Caco-2 (cell line): ENCODE results near the gene VWA3A. TPM values are rescaled to one million over a fixed set of nuclear protein-coding genes. Genes with fewer than 3 reads are reported as not detected.

ENCODE experiments used
- BruUV-seq: library from RNA; stranded (reverse); fragments of 400-500 nt; replicated peaks from 2 replicates; lab custom pipeline; 2021; lab: Mats Ljungman, UMichigan
- CTCF ChIA-PET: fragments of 300-600 bp; sonication (Branson Sonifier 250); formaldehyde crosslinking; loops from one replicate; lab custom pipeline; 2022; ENCODE audit warnings: antibody characterized with exemption; lab: Charles Lee
- POLR2A ChIA-PET: fragments of 300-600 bp; sonication (Branson Sonifier 250); formaldehyde crosslinking; loops from one replicate; lab custom pipeline; 2022; ENCODE audit warnings: antibody characterized with exemption; lab: Charles Lee
- DNase-seq, 2 experiments: peaks; one replicate each; pipeline versions ENCODE4 v3.0.0 to v3.0.0-alpha.2; 2020 to 2022
- H3K27me3 ChIP-seq: replicated peaks from 2 replicates; pipeline ENCODE4 v1.6.0; 2011; ENCODE audit warnings: low read length; ENCODE audit not compliant: control insufficient read depth, insufficient read depth
- H3K36me3 ChIP-seq: 2 replicates; pipeline ENCODE4 v1.5.1; 2011; ENCODE audit warnings: low read length; ENCODE audit not compliant: control insufficient read depth, insufficient read depth
- H3K4me1 ChIP-seq: fragments of 250-450 bp; sonication (Bioruptor Pico); 2 replicates; pipeline ENCODE4 v1.5.1; 2020; ENCODE audit warnings: mild to moderate bottlenecking
- H3K4me3 ChIP-seq: 2 replicates; pipeline ENCODE4 v1.5.1; 2011; ENCODE audit warnings: low read depth, mild to moderate bottlenecking, control low read depth, low read length
- H3K9me3 ChIP-seq: fragments of 250-450 bp; sonication (Bioruptor Pico); 2 replicates; pipeline ENCODE4 v1.5.1; 2020; ENCODE audit warnings: mild to moderate bottlenecking, moderate library complexity
- H3K27ac Mint-ChIP-seq: one replicate; pipeline ENCODE4 v1.8.0; 2022; ENCODE audit warnings: mixed read lengths; ENCODE audit not compliant: unreplicated experiment
- H3K27me3 Mint-ChIP-seq: one replicate; pipeline ENCODE4 v1.8.0; 2022; ENCODE audit warnings: mixed read lengths; ENCODE audit not compliant: insufficient read depth, unreplicated experiment
- H3K36me3 Mint-ChIP-seq: one replicate; pipeline ENCODE4 v1.8.0; 2022; ENCODE audit warnings: mild to moderate bottlenecking, mixed read lengths; ENCODE audit not compliant: insufficient read depth, unreplicated experiment
- H3K4me1 Mint-ChIP-seq: one replicate; pipeline ENCODE4 v1.8.0; 2022; ENCODE audit warnings: low read depth, mixed read lengths; ENCODE audit not compliant: unreplicated experiment
- H3K4me3 Mint-ChIP-seq: one replicate; pipeline ENCODE4 v1.8.0; 2022; ENCODE audit warnings: mild to moderate bottlenecking, moderate library complexity, mixed read lengths; ENCODE audit not compliant: unreplicated experiment
- H3K9me3 Mint-ChIP-seq: one replicate; pipeline ENCODE4 v1.8.0; 2022; ENCODE audit warnings: mixed read lengths; ENCODE audit not compliant: unreplicated experiment
- intact Hi-C: fragments of 100-400 bp; cut with micrococcal nuclease; formaldehyde crosslinking; loops from one replicate; pipeline ENCODE4 v1.10.0; 2022; ENCODE audit not compliant: unreplicated experiment
- total RNA-seq: library from RNA; stranded (reverse); gene quantifications from 2 replicates; pipeline ENCODE4 v1.2.3, GENCODE V29; 2022
- TF ChIP-seq, protein P1 (sequence below), 2 experiments: fragments of 200-600 bp in 1 of 2; IDR thresholded peaks; 1 replicate in 1 of 2; 2 replicates in 1 of 2; pipeline versions ENCODE4 v1.5.1 to v1.8.0; 2011 to 2022; ENCODE audit warnings: antibody characterized with exemption in 1 of 2, control low read depth in 1 of 2, inconsistent platforms in 1 of 2, low read depth in 1 of 2, low read length in 1 of 2, mild to moderate bottlenecking in 1 of 2, moderate library complexity in 1 of 2; ENCODE audit not compliant: insufficient read depth in 1 of 2, severe bottlenecking in 1 of 2, unreplicated experiment in 1 of 2

Gene VWA3A
- total RNA-seq, 1 experiment from 2014 or later: not detected

DNA sequence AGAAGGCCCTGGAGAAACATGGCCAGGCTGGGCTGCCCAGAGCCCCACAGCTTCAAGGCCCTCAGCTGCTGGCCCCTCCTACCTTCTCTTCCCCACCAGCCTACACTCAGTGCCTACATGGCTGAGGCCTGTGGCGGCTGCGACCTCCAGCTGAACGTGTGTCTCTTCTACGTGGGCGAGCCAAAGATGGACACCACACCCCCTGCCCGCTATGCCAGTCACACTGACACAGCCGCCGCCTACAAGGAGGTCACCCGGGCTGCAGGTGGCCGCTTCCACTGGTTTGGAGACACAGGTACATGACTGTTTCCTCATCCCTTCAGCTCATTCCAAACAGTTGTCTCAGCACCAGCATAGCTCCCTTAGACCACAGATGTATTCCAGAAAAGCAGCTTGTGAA, 40.5 kb downstream of the VWA3A start:
- no peak for DNase-seq
- H3K36me3 Mint-ChIP-seq: no peaks in the 10 kb centered on the region
- Histone ChIP-seq H3K36me3 (no peaks in the 10 kb centered on the region), H3K27me3 (no peaks in the 10 kb centered on the region; the same call in 1 of the 2 replicates), H3K9me3 (no peaks in the 10 kb centered on the region), H3K4me1 (no peaks in the 10 kb centered on the region), H3K4me3 (no peak overlapping the region)
- H3K4me1 Mint-ChIP-seq: no peaks in the 10 kb centered on the region
- intact Hi-C loops: no loop called here
- TF ChIP-seq, protein P1, sequence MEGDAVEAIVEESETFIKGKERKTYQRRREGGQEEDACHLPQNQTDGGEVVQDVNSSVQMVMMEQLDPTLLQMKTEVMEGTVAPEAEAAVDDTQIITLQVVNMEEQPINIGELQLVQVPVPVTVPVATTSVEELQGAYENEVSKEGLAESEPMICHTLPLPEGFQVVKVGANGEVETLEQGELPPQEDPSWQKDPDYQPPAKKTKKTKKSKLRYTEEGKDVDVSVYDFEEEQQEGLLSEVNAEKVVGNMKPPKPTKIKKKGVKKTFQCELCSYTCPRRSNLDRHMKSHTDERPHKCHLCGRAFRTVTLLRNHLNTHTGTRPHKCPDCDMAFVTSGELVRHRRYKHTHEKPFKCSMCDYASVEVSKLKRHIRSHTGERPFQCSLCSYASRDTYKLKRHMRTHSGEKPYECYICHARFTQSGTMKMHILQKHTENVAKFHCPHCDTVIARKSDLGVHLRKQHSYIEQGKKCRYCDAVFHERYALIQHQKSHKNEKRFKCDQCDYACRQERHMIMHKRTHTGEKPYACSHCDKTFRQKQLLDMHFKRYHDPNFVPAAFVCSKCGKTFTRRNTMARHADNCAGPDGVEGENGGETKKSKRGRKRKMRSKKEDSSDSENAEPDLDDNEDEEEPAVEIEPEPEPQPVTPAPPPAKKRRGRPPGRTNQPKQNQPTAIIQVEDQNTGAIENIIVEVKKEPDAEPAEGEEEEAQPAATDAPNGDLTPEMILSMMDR (IDR thresholded peaks at IDR 0.05; ENCODE audit: insufficient read depth in 1 of 2, low read depth in 1 of 2, low read length in 1 of 2, severe bottlenecking in 1 of 2, unreplicated experiment in 1 of 2): no peak
- no peak overlapping the region for H3K4me3 Mint-ChIP-seq
- no peak overlapping the region for H3K27ac Mint-ChIP-seq
- no TSS peak for BruUV-seq
- CTCF ChIA-PET: interaction anchor here (0.5 to 0.7 kb wide), 2 partner anchors 51 to 331 kb away, joined by 4 to 5 read pairs; no protein-coding TSS in a partner anchor
- POLR2A ChIA-PET: interaction anchor here (0.7 kb wide), 1 partner anchor 57 kb away, joined by 3 read pairs; no protein-coding TSS in a partner anchor
- no peaks in the 10 kb centered on the region for H3K9me3 Mint-ChIP-seq
- peaks cover 8% of the 10 kb centered on the region for H3K27me3 Mint-ChIP-seq

DNA sequence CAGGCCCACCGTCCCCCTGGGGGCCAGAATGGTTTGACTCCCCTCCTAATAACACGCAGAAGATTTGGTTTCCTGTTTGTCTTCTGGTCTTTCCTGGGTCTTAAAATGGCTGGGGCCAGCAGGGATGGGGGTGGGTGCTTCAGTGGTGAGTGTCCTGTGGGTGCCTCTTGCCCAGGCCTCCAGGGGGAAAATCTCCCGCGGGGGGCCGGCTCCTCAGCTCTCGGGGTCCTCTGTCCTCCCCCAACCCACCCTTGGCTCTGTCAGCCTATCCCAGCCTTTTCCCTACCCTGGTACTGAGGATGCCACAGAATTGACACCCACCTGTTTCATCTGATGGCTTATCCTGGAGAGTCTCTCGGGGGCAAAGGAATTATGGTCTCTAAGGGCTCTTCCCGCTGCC, 46.1 kb downstream of the VWA3A start:
- H3K4me3 ChIP-seq: no peak overlapping the region
- Mint-ChIP-seq H3K4me3 (no peak overlapping the region), H3K27ac (no peak overlapping the region), H3K27me3 (peaks cover 4% of the 10 kb centered on the region), H3K4me1 (no peaks in the 10 kb centered on the region), H3K36me3 (no peaks in the 10 kb centered on the region), H3K9me3 (no peaks in the 10 kb centered on the region)
- no peaks in the 10 kb centered on the region; the same call in 1 of the 2 replicates for H3K27me3 ChIP-seq
- H3K9me3 ChIP-seq: no peaks in the 10 kb centered on the region
- no TSS peak for BruUV-seq
- H3K4me1 ChIP-seq: no peaks in the 10 kb centered on the region
- TF ChIP-seq, protein P1 (IDR thresholded peaks at IDR 0.05; ENCODE audit: insufficient read depth in 1 of 2, low read depth in 1 of 2, low read length in 1 of 2, severe bottlenecking in 1 of 2, unreplicated experiment in 1 of 2): no peak
- no peaks in the 10 kb centered on the region for H3K36me3 ChIP-seq
- DNase-seq: no peak
- intact Hi-C loops: no loop called here
- POLR2A ChIA-PET: no interaction called here
- CTCF ChIA-PET: no interaction called here

DNA sequence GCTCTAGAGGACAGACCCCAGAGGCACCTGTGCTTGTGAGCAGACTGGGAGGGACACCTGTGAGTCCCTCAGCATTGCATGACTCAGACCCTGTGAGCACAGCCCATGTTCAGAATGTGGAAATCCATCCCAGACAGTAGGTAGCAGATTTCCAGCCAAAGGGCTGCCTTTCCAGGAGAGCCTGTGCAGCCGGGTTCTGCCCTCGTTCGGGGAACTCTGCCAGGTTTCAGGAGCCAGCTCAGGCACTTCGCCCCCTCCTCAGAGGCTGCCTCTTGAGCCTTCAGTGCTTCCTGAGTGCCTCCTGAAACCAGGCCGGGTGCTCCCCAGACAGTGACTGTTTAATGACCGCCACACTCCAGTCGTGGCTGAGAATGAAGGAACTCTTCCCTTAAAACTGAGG, 46.7 kb downstream of the VWA3A start:
- Histone ChIP-seq H3K4me3 (no peak overlapping the region), H3K27me3 (no peaks in the 10 kb centered on the region; the same call in 1 of the 2 replicates)

More for the DNA sequence above, 46.7 kb downstream of the VWA3A start:
- no TSS peak for BruUV-seq
- Mint-ChIP-seq H3K27ac (no peak overlapping the region), H3K27me3 (peaks cover 4% of the 10 kb centered on the region), H3K36me3 (no peaks in the 10 kb centered on the region), H3K4me3 (no peak overlapping the region), H3K4me1 (no peaks in the 10 kb centered on the region), H3K9me3 (no peaks in the 10 kb centered on the region)
- ChIA-PET POLR2A (no interaction called here), CTCF (interaction anchor here (0.6 kb wide), 1 partner anchor 23 kb away, joined by 3 read pairs; no protein-coding TSS in a partner anchor)
- Histone ChIP-seq H3K4me1 (no peaks in the 10 kb centered on the region), H3K36me3 (no peaks in the 10 kb centered on the region), H3K9me3 (no peaks in the 10 kb centered on the region)
- DNase-seq: no peak
- TF ChIP-seq, protein P1 (IDR thresholded peaks at IDR 0.05; ENCODE audit: insufficient read depth in 1 of 2, low read depth in 1 of 2, low read length in 1 of 2, severe bottlenecking in 1 of 2, unreplicated experiment in 1 of 2): no peak
- intact Hi-C loops: no loop called here
